Left cardiac atrium (tissue), 4 donors: ENCODE results near the gene PI4KB. TPM values are rescaled to one million over a fixed set of nuclear protein-coding genes. Genes with fewer than 3 reads are reported as not detected.

Experiments
- ATAC-seq, 2 donors: fragments of 200-7000 bp; cut with Tn5 transposase; one replicate each; pipeline ENCODE4 v1.9.1; 2020; ENCODE audit warnings: mild to moderate bottlenecking in 2 of 2, moderate library complexity in 2 of 2
- DNase-seq: peaks from one replicate; pipeline ENCODE4 v3.0.0-alpha.2; 2020
- intact Hi-C, 2 donors: fragments of 100-400 bp; cut with DNase I; formaldehyde crosslinking; loops; one replicate each; pipeline versions ENCODE4 v1.14.1 to v1.15.1; 2022 to 2023
- total RNA-seq, 2 donors: library from RNA; stranded (reverse); fragmentation: NEBNext Ultra II Directional; extraction: Animal tissue kit (Norgen Biotek cat#: 25700); gene quantifications; one replicate each; pipeline ENCODE4 v1.2.1, GENCODE V29; 2021
- donor health status: DM: no; HTN: yes; CAD: no.
- donor health status: DM: no; HTN: yes; CAD: no; lungs with severe emphysema.
- donor health status: DM: yes; HTN: yes; CAD: no.
- donor health status: Dilated cardiomyopathy.

The PI4KB gene
- total RNA-seq, 2 donors from 2014 or later = 46.3 to 49.4 TPM

DNA sequence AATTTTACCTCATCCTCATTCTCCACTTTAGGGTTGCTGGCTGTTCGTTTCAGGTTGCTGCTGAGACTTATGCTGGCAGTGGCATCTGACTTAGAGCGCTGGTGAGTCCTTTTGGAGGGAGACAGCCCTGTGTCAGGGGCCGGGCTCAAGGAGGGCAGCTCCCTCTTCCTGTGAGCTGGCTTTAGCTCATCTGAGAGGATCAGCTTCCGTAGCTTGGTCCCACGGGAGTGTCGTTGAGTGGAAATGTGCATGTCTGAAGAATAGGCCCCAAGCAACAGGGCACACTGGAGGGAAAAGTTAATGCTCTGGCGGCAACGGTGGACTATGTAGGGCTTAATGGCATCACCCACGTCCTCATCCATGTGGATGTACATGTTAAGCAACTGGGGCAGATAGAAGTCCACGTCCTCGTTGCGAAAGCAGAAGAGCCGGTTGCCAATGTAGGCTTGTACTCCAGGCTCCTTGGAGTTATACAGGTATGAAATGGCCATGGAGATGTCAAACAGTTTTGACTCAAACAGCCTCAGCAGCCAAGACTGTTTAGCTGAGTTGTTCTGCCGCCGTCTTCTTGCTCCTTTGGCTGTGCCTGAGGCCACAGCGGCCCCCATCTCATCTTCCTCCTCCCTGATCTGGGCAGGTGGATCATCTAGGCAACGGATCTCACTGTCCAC lies 11.5 kb downstream of the PI4KB start:
- ATAC-seq (no peak), DNase-seq (no peak)
- intact Hi-C loops = no loop called here

DNA sequence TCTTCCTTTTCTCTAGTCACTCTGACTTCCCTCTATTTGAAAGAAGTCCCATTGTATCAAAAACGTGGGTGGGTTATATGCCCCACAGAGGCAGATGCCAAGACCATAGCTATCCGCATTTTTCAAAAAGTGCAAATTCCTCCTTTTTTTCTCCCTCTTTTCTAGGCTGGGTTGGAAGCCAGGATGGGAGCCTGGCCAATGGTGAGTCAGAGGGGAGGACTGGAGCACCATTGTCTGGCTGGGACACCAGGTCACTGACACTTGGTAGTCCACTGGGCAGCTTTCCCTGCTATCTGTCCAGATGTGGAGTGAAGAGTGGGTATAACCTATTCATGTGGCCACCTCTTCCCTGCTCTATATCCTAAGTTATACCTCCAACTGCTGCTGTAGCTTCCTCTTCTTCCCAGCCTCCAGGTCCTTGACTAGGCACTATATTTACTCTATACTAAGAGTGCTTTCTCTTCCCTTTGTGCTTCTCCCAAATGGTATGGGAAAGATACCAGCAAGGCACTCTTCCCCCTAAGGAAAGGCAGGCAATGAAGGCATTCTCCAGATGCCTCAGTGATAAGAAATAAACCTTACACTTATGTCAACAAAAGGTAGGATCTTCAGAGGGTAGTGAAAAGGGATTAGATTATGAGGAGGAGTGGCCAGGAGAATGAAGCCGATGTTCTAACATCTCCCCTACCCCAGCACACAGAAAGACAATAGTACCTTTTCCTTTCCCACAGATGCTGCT lies 12.9 kb downstream of the PI4KB start:
- ATAC-seq = peak; percentile 67 to 75
- peak; percentile 89 for DNase-seq
- intact Hi-C loops = no loop called here

DNA sequence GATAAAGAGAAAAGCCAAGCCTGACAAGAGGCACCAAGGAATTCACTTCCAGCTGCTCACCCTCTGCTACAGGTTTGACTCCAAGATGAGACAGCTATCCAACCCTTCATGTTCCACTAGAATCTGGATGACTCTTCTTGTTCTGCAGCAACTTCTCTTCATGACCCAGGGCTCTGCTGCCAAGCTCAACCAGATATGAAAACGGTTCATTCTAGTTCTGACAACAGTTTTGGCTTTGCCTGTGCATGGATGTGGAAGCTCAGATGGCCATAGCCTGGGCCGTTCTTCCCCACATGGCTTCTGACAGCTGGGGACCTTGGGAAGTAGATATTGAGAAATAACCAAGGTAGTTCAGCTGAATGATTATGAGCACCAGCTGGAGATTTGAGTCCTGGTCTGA lies 13.7 kb downstream of the PI4KB start:
- DNase-seq (peak; percentile 36), ATAC-seq (peak in 1 of 2 donors; percentile 5)
- intact Hi-C loops = no loop called here

DNA sequence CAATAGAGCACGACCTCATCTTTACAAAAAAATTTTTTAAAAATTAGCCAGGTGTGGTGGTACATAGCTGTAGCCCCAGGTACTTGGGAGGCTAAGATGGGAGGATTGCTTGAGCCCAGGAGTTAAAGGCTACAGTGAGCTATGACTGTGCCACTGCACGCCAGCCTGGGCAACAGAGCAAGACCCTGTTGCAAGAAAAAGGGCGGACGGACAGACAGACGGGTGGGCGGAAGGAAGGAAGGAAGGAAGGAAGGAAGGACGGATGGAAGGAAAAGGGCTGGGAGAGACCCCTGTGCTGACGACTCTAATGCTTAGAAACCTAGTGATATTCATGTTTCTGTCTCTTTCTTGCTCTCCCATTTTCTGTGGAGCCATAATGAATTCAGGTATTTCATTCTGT lies 14.4 kb downstream of the PI4KB start:
- DNase-seq (no peak), ATAC-seq (no peak)
- intact Hi-C loops = no loop called here

- DNase-seq (no peak), ATAC-seq (no peak)
- intact Hi-C loops = no loop called here
These were observed 14.8 kb downstream of the PI4KB start for GRCh38 chr1:151312411-151312810.

- ATAC-seq (peak; percentile 90 to 95), DNase-seq (peak; percentile 88)
- intact Hi-C loops = no loop called here
These were observed 15.5 kb downstream of the PI4KB start for GRCh38 chr1:151311589-151312331.

DNA sequence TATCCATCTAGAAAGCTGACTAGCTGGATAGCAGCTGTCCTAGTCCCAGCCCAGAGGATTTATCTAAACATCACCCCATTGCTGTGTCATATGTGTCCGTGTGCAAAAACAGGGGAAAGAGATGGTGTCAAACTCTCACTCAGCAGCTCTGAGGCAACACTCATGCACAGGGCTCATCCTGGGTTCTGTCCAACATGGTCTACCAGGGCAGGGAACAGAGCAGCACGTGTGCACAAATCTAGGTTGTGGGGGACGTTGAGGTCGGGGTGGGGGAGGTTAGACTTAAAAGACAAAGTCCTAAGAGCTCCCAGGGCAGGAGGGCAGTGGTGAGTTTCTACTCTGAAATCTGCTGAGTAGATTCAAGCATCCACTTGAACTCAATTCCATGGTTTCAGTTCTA lies 16.2 kb downstream of the PI4KB start:
- ATAC-seq (peak; percentile 8 to 28), DNase-seq (no peak)
- intact Hi-C loops = no loop called here

- ATAC-seq (peak in 1 of 2 donors; percentile 48), DNase-seq (peak; percentile 45)
- intact Hi-C loops = loop anchor here in 1 of 2 donors (10.0 kb wide), 1 partner anchor 85 kb away; the partner anchor contains the start of gene PSMB4
These were observed 17.3 kb downstream of the PI4KB start for GRCh38 chr1:151309811-151310323.

DNA sequence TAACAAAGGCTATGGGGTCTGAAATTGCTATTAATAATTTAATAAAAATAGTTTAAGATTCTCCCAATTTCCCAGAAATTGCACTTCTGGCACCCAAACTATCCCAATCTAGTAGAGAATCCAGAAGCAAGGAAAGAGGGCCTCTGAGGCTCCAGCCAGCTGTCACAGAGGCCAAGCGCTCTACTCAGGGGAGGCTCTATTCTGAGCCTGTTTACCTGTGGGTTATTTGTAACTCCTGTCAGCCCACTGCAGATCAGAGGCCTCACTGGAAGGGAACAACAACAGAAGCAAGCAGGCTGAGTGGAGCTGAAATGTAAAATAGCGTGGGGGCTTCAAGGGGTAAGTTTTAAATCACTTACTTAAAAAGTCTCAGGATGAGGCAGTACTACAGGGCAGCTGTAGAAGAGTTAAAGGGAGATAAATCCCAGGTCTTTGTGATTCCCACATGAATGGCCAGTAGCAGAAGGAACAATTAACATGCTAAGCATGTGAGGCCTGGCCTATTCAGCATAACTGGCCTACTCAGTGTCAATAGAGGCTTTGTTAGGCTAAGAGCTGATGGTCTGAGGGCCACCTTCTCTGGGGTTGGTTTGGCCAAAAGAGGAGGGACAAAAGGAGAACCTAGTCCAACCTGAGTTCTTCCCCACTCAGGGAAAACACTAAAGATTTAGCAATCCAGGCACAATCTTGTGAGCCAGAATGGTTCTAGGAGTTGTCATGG lies 32.3 kb downstream of the PI4KB start:
- intact Hi-C loops = no loop called here
- DNase-seq = no peak
- ATAC-seq = no peak

- ATAC-seq = no peak
- intact Hi-C loops = no loop called here
- DNase-seq = no peak
These were observed 34.1 kb downstream of the PI4KB start for GRCh38 chr1:151293093-151293492.

GRCh38 chr1:151292207-151293030 lies 34.8 kb downstream of the PI4KB start:
- no peak for ATAC-seq
- intact Hi-C loops = no loop called here
- DNase-seq = no peak

DNA sequence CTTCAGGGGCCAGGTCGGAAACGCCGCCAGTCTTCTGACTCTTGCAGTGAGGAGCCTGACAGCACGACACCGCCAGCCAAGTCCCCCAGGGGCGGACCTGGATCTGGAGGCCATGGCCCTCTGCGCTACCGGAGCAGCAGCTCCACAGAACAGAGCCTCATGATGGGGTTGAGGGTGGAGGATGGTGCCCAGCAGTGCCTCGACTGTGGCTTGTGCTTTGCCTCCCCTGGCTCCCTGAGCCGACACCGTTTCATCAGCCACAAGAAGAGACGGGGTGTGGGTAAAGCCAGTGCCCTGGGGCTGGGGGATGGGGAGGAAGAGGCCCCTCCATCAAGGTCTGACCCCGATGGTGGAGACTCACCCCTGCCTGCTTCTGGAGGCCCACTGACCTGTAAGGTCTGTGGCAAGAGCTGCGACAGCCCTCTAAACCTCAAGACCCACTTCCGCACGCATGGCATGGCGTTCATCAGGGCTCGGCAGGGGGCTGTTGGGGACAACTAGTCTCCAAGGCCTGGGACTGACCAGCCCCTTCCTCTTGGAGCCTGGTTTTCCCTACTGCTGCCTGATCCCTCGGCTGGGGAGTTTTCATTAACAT lies 36.4 kb downstream of the PI4KB start:
- DNase-seq = no peak
- intact Hi-C loops = no loop called here
- no peak for ATAC-seq

GRCh38 chr1:151289991-151290708 lies 37.1 kb downstream of the PI4KB start:
- DNase-seq = no peak
- no peak for ATAC-seq
- intact Hi-C loops = no loop called here

DNA sequence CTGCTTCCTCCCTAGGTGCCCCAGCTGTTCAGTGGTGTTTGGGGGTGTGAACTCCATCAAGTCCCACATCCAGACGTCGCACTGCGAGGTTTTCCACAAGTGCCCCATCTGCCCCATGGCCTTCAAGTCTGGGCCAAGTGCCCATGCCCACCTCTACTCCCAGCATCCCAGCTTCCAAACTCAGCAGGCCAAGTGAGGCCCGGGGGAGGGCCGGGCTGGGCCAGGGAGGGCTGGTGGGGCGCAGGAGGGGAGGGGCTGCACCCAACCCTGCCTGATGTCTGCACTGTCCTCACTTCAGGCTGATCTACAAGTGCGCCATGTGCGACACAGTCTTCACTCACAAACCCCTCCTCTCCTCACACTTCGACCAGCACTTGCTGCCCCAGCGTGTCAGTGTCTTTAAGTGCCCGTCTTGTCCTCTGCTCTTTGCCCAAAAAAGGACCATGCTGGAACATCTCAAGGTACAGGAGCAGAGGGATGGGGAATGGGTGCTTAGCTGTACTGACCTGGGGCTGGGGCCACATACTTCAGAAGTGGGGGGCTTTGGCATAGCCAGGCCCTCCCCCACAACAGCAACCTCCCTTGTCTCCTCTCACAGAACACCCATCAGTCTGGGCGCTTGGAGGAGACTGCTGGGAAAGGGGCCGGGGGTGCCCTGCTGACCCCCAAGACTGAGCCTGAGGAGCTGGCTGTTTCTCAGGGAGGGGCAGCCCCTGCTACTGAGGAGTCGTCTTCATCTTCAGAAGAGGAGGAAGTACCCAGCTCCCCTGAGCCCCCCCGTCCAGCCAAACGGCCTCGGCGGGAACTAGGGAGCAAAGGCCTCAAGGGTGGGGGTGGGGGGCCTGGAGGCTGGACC lies 37.9 kb downstream of the PI4KB start:
- DNase-seq (no peak), ATAC-seq (no peak)
- intact Hi-C loops = no loop called here

GRCh38 chr1:151288502-151288901 lies 38.7 kb downstream of the PI4KB start:
- intact Hi-C loops = no loop called here
- no peak for ATAC-seq
- DNase-seq = no peak

DNA sequence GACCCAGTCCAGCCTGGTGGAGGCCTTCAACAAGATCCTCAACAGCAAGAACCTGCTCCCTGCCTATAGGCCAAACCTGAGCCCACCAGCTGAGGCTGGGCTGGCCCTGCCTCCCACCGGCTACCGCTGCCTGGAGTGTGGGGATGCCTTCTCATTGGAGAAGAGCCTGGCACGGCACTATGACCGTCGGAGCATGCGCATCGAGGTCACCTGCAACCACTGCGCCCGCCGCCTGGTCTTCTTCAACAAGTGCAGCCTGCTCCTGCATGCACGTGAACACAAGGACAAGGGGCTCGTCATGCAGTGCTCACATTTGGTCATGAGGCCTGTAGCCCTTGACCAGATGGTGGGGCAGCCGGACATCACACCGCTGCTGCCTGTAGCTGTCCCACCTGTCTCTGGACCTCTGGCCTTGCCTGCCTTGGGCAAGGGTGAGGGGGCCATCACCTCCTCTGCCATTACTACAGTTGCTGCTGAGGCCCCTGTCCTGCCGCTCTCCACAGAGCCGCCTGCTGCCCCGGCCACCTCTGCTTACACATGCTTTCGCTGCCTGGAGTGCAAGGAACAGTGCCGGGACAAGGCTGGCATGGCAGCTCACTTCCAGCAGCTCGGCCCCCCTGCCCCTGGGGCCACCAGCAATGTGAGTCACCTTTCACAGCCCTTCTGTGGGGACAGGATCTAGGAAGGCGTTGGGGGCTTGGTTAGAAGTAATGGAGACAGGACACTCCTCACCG lies 39.3 kb downstream of the PI4KB start:
- intact Hi-C loops = no loop called here
- DNase-seq = no peak
- no peak for ATAC-seq
